H1 (cell line): Measurements from ENCODE around the gene N4BP3. TPM values are rescaled to one million over a fixed set of nuclear protein-coding genes. Genes with fewer than 3 reads are reported as not detected.

ENCODE experiments used
- BRCA1 ChIP-seq: IDR thresholded peaks from 2 replicates; pipeline ENCODE4 v1.6.1; 2012; ENCODE audit warnings: low read depth, low read length, improper control_type of control experiment
- CREB1 ChIP-seq: IDR thresholded peaks from 2 replicates; pipeline ENCODE4 v1.6.1; 2012; ENCODE audit warnings: inconsistent platforms
- HDAC2 ChIP-seq, 2 experiments: fragments of 300-600 bp in 1 of 2; sonication (generic) in 1 of 2; IDR thresholded peaks; 2 replicates each; pipeline ENCODE4 v1.6.1; 2011 to 2012; ENCODE audit warnings: low read depth in 2 of 2, low read length in 2 of 2, mild to moderate bottlenecking in 2 of 2, moderate library complexity in 2 of 2, borderline replicate concordance in 1 of 2, inconsistent platforms in 1 of 2
- polyA plus RNA-seq, 7 experiments: library from polyadenylated mRNA; depleted of rRNA in 3 of 7; stranded (reverse) in 5 of 7; unstranded in 2 of 7; fragments of >200 nt in 5 of 7; fragments of 200-250 nt in 2 of 7; gene quantifications; 1 replicate in 5 of 7; 2 replicates in 1 of 7; 4 replicates in 1 of 7; pipeline versions ENCODE4 v1.2.1 to v1.2.3, GENCODE V29; 2011 to 2013; ENCODE audit warnings: missing spikeins in 2 of 7, mixed read lengths in 2 of 7
- total RNA-seq: library from RNA; stranded (reverse); fragmentation: NEBNext Ultra II Directional; extraction: Animal tissue kit (Norgen Biotek cat#: 25700); gene quantifications from 2 replicates; pipeline ENCODE4 v1.2.1, GENCODE V29; 2021

Gene N4BP3
- total and polyA plus RNA-seq, 2 of the 8 experiments (the other 6 are each of a cell fraction or from before 2014, with no cell fraction given) = 13.1 to 39.2 TPM

DNA sequence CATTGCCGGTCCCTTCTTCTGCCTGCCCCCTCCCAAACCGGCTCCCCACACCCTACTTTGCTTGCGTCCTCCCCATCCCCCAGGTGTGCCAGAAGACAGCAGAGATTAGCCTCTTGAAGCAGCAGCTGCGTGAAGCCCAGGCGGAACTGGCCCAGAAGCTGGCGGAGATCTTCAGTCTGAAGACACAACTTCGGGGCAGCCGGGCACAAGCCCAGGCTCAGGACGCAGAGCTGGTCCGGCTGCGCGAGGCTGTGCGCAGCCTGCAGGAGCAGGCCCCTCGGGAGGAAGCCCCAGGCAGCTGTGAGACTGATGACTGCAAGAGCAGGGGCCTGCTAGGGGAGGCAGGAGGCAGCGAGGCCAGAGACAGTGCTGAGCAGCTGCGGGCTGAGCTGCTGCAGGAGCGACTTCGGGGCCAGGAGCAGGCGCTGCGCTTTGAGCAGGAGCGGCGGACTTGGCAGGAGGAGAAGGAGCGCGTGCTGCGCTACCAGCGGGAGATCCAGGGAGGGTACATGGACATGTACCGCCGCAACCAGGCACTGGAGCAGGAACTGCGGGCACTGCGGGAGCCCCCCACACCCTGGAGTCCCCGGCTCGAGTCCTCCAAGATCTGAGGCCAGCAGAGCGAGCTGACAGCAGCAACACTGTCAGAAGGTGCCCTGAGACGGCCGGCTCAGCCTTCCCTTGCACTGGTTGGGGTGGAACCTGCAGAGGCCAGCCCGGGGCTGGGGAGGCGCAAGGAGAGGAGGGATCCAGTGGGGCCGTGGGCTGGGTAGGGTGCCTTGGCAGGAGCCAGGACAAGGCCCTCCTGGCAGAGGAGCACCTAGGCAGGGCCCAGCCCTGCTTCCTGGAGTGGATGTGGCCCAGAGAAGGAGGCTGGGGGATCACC is 8.3 kb downstream of the N4BP3 start (continued):
- TF ChIP-seq HDAC2 (IDR thresholded peaks at IDR 0.05; ENCODE audit: borderline replicate concordance in 1 of 2, low read depth in 2 of 2, low read length in 2 of 2) = no peak
- TF ChIP-seq BRCA1 = no peak
- no peak for TF ChIP-seq CREB1
- TF ChIP-seq, all 59 proteins: peak for 0
